ENCODE measurements around the gene CRTC3.

Gene CRTC3

GRCh38 chr15:90596943-90597342, 67.2 kb downstream of the CRTC3 start:
- TF ChIP-seq, protein P1, sequence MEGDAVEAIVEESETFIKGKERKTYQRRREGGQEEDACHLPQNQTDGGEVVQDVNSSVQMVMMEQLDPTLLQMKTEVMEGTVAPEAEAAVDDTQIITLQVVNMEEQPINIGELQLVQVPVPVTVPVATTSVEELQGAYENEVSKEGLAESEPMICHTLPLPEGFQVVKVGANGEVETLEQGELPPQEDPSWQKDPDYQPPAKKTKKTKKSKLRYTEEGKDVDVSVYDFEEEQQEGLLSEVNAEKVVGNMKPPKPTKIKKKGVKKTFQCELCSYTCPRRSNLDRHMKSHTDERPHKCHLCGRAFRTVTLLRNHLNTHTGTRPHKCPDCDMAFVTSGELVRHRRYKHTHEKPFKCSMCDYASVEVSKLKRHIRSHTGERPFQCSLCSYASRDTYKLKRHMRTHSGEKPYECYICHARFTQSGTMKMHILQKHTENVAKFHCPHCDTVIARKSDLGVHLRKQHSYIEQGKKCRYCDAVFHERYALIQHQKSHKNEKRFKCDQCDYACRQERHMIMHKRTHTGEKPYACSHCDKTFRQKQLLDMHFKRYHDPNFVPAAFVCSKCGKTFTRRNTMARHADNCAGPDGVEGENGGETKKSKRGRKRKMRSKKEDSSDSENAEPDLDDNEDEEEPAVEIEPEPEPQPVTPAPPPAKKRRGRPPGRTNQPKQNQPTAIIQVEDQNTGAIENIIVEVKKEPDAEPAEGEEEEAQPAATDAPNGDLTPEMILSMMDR (conservative IDR thresholded peaks at IDR 0.05; ENCODE audit: low read length), result no peak
- no peak for TF ChIP-seq EZH2phosphoT487 (IDR thresholded peaks at IDR 0.05; ENCODE audit: borderline replicate concordance)
- Histone ChIP-seq H3K36me3 (ENCODE audit: insufficient read depth, low read length) (peaks cover under 1% of the 10 kb centered on the region; the same call in 1 of the 2 replicates), H3K9me2 (replicated peaks; ENCODE audit: low read depth, low read length) (no peaks in the 10 kb centered on the region), H3K9ac (ENCODE audit: low read depth, low read length, poor library complexity, severe bottlenecking) (peak overlapping the region; percentile 48), H3K4me3 (ENCODE audit: low read length, poor library complexity, severe bottlenecking) (no peak overlapping the region), H3K4me1 (ENCODE audit: insufficient read depth, low read length, poor library complexity, severe bottlenecking) (peaks cover 33% of the 10 kb centered on the region), H3K4me2 (ENCODE audit: low read depth, low read length, poor library complexity, severe bottlenecking) (peak overlapping the region; percentile 47), H3F3A (ENCODE audit: low read depth) (no peaks in the 10 kb centered on the region), H3K79me2 (ENCODE audit: insufficient read depth, low read length) (peaks cover 4% of the 10 kb centered on the region; the same call in 1 of the 2 replicates), H3K27me3 (ENCODE audit: insufficient read depth, low read length, poor library complexity, severe bottlenecking) (no peaks in the 10 kb centered on the region), H3K9me3 (ENCODE audit: insufficient read depth, low read depth, low read length) (no peaks in the 10 kb centered on the region), H4K20me1 (ENCODE audit: insufficient read depth, low read length, poor library complexity, severe bottlenecking) (no peaks in the 10 kb centered on the region), H2AFZ (ENCODE audit: low read length) (no peak overlapping the region)

- H4K20me1 ChIP-seq (ENCODE audit: insufficient read depth, low read length, poor library complexity, severe bottlenecking), result no peaks in the 10 kb centered on the region
- H3K4me2 ChIP-seq (ENCODE audit: low read depth, low read length, poor library complexity, severe bottlenecking), result peak overlapping the region; percentile 47
- H2AFZ ChIP-seq (ENCODE audit: low read length), result peak overlapping the region; percentile 14; the same call in 1 of the 2 replicates
- H3K27me3 ChIP-seq (ENCODE audit: insufficient read depth, low read length, poor library complexity, severe bottlenecking), result no peaks in the 10 kb centered on the region
- peaks cover 33% of the 10 kb centered on the region for H3K4me1 ChIP-seq (ENCODE audit: insufficient read depth, low read length, poor library complexity, severe bottlenecking)
- H3K4me3 ChIP-seq (ENCODE audit: low read length, poor library complexity, severe bottlenecking), result peak overlapping the region; percentile 24
- peaks cover 6% of the 10 kb centered on the region; the same call in 1 of the 2 replicates for H3K36me3 ChIP-seq (ENCODE audit: insufficient read depth, low read length)
- no peaks in the 10 kb centered on the region for H3K9me2 ChIP-seq (replicated peaks; ENCODE audit: low read depth, low read length)
- H3K9me3 ChIP-seq (ENCODE audit: insufficient read depth, low read depth, low read length), result no peaks in the 10 kb centered on the region
- no peaks in the 10 kb centered on the region for H3F3A ChIP-seq (ENCODE audit: low read depth)
- TF ChIP-seq, protein P1 (conservative IDR thresholded peaks at IDR 0.05; ENCODE audit: low read length), result no peak
- TF ChIP-seq EZH2phosphoT487 (IDR thresholded peaks at IDR 0.05; ENCODE audit: borderline replicate concordance), result no peak
- no peaks in the 10 kb centered on the region for H3K79me2 ChIP-seq (ENCODE audit: insufficient read depth, low read length)
- H3K9ac ChIP-seq (ENCODE audit: low read depth, low read length, poor library complexity, severe bottlenecking), result peak overlapping the region; percentile 48
These were observed 67.9 kb downstream of the CRTC3 start for GRCh38 chr15:90597577-90597976.

GRCh38 chr15:90598031-90598577, 68.4 kb downstream of the CRTC3 start:
- Histone ChIP-seq H4K20me1 (ENCODE audit: insufficient read depth, low read length, poor library complexity, severe bottlenecking) (no peaks in the 10 kb centered on the region), H3K4me1 (ENCODE audit: insufficient read depth, low read length, poor library complexity, severe bottlenecking) (peaks cover 33% of the 10 kb centered on the region), H3K9ac (ENCODE audit: low read depth, low read length, poor library complexity, severe bottlenecking) (peak overlapping the region; percentile 48), H3K9me3 (ENCODE audit: insufficient read depth, low read depth, low read length) (no peaks in the 10 kb centered on the region), H3K36me3 (ENCODE audit: insufficient read depth, low read length) (peaks cover 6% of the 10 kb centered on the region; the same call in 1 of the 2 replicates), H3K4me2 (ENCODE audit: low read depth, low read length, poor library complexity, severe bottlenecking) (peak overlapping the region; percentile 47), H3K4me3 (ENCODE audit: low read length, poor library complexity, severe bottlenecking) (peak overlapping the region; percentile 24), H3F3A (ENCODE audit: low read depth) (no peaks in the 10 kb centered on the region), H3K27me3 (ENCODE audit: insufficient read depth, low read length, poor library complexity, severe bottlenecking) (no peaks in the 10 kb centered on the region), H2AFZ (ENCODE audit: low read length) (peak overlapping the region; percentile 14; the same call in 1 of the 2 replicates), H3K79me2 (ENCODE audit: insufficient read depth, low read length) (no peaks in the 10 kb centered on the region), H3K9me2 (replicated peaks; ENCODE audit: low read depth, low read length) (no peaks in the 10 kb centered on the region)
- TF ChIP-seq, protein P1 (conservative IDR thresholded peaks at IDR 0.05; ENCODE audit: low read length), result peak; percentile 39
- no peak for TF ChIP-seq EZH2phosphoT487 (IDR thresholded peaks at IDR 0.05; ENCODE audit: borderline replicate concordance)
